Measurements from ENCODE around the gene MFSD6L.

Gene MFSD6L

DNA sequence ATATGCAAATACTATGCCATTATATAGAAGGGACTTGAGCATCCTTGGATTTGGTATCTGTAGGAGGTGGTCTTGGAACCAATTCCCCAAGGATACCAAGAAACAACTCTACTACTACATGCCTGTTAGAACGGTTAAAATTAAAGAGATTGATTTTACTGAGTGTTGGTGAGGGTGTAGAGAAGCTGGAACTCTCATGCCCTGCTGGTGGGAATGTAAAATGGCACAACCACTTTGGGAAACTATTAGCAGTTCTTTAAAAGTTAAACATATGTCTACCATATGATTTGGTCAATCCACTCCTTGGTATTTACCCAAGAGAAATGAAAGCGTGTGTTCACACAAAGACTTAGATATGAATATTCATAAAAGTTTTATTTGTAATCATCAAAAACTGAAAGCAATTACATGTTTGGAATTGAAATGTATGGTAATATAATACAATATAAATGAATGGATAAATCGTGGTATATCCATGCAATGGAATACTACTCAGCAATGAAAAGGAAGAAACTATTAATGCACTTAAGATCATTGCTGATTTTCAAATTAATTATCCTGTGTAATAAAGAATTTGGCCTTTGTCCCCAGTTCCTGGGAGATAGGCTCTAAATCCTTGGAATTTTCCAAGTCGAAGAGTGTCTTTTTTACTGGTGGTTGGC lies 7.8 kb downstream of the MFSD6L start:
- no peak for DNase-seq

DNA sequence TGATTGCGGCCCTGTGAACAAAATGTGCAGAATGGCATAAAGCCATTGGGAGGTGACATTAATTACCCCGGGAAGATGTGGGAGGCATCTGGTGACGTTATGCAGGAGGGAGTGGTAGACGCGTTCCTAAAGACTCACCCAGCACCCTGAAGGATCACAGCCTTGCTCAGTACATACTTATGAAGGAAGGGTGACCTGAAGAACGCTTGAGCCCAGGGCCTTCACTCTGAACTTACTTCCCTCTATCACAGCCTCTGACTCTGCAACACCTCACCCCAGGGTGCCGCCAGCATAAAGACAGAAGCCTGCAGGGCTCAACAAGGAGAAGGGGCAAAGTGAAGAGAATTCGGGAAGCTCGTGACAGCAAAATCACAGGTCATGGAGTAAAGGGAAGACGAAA lies 9.4 kb downstream of the MFSD6L start:
- DNase-seq, result no peak

- DNase-seq, result no peak
Measured at GRCh38 chr17:8788998-8789397, 10.2 kb downstream of the MFSD6L start.

DNA sequence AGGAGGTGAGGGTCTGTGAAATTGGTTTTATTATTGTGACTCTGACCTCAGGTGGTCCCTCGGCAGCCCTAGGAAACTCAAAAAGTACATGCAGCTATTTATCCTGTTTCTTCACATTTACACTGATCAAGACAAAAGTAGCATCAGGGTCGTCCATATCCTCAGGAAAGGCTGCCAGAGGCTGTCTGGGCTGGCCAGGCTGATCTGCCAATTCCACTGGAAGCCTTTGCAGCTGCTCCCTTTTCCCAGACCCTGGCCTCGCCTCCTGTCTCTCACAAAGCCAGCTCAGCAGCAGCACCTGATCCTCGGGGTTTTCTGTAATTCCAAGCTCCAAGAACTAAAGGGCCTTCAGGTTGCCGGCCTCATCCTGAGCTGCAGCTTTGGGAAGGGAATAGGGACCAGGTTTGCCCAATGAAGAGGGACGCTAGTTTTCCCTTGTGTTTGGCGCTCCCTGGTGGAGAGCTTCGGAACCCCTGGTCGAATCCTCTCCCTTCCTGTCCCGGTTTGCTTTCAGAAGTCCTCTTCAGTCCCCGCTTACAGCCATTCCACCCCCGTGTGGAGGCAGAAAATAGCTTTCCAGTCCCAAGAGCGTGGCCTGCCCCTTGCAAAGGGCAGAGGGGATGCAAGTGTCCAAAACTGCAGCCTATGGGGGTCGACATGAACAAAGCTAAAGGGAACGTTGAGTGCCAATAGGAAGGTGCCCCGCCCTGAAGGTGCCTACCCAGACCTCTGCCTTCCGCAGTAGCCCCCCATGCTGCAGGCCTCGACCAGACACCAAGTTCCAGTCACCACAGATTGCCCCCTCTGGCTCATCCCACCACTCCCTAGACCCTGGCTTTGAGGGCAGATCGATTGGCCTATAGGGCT lies 13.4 kb downstream of the MFSD6L start:
- peak; percentile 35 for DNase-seq

DNA sequence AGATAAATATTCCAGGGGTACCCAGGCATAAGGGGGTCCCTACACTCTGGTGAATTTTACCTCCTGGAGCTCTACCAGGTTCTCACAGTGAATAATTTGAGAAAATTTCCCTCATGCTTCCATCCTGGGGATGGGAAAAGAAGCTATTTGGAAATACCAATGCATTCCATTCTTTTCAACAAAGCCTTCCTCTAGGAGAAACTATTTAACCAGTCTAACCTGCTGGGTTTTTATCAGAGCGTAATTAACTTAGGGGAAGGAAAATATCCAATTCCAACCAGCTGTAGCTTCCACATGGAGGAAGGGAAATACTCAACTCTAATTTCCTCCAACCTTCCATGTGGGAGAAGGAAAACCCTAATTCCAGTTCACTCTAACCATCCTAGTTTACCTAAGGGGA lies 17.0 kb downstream of the MFSD6L start:
- no peak for DNase-seq

DNA sequence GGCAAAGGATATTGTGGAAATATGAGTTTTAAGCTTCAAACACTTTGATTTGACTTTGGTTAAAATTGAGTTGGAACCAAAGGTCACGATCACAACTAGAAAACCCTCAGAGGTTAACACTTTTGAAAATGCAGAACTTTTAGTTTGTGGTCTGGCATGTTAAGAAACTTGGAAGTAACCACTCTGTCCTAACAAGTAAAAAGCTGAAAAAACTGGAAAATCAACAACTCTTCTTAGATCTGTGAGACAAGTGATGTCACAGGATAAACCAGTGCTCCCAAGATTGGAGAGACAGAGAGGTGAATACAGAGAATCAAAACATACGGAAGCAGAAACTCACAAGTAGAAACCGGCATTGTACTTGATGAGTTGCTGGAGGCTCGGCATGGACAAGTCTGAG lies 17.4 kb downstream of the MFSD6L start:
- no peak for DNase-seq

DNA sequence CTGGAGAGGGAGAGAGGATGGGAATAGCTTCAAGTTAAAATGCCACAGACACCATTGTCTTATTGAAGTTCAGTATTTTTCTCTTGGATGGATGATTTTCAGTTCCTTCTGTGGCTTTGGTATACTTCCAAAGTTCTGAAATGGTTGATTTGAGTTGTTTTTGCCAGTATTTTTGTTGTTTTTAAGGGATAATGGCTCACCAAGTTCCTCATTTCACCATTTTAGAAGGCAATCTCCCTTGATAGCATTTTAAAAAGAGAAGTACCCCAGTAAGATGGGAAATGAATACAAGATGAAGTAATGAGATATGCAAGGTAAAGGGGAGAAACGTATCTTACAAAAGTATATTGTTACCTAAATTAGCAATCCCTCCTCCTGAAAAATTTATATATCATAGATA lies 22.3 kb downstream of the MFSD6L start:
- no peak for DNase-seq

GRCh38 chr17:8776248-8776647 lies 22.9 kb downstream of the MFSD6L start:
- no peak for DNase-seq

GRCh38 chr17:8766731-8767130 lies 32.4 kb downstream of the MFSD6L start:
- no peak for DNase-seq

GRCh38 chr17:8762012-8762411 lies 37.2 kb downstream of the MFSD6L start:
- DNase-seq, result no peak

GRCh38 chr17:8758137-8758596 lies 41.0 kb downstream of the MFSD6L start, which contains the start of gene SPDYE4:
Gene SPDYE4 (minus strand): TSS chr17:8758546. CDS start chr17:8758382, 164 bp downstream.
- DNase-seq, result no peak

DNA sequence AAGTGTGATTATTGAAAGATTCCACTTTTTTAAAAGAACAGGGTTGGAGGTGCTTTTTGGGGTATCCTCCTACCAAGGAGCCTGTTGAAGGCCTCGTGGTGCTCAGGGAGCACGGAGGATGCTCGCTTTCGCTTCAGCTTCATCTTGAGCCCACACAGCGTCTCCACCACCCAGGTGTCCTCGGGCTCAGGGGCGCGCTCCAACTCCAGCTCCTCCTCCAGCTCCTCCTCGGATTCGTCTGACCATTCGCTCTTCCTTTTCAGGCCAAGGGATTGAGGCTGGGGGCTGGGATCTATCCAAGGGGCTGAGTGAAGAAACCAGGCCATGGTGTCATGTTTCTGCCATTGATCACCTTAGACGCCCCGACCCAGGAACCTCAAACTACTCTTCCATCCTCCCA lies 42.0 kb downstream of the MFSD6L start:
- no peak for DNase-seq

DNA sequence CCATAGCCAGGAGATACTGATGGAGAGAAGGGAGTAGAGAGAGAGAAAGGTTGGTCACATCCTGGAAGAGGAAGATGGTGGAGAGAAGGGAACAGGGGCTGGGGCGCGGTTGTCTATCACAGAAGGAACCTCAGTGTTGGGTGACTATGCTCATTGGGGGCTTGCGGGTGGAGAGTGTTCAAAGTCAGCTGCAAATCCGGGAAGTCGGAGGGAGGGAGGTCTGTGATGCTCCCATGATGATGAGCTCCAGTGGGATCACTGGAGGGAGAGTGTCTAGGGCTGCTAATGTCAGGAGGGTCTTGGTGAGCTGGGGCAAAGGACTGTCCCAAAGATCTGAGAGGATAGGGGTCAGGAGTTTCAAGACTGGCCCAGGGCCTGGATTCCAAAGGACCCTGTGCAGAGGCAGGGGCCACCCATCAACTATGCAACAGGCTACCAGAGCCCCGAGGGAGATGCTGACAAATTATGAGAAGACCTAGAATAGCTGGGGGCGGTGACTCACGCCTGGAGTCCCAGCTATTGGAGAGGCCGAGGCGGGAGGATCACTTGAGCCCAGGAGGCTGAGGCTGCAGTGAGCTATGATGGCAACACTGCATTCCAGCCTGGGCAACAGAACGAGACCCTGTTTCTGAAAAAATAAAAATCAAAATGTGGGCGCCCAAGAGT lies 43.4 kb downstream of the MFSD6L start:
- DNase-seq, result no peak

GRCh38 chr17:8754890-8755289 lies 44.3 kb downstream of the MFSD6L start:
- no peak for DNase-seq

DNA sequence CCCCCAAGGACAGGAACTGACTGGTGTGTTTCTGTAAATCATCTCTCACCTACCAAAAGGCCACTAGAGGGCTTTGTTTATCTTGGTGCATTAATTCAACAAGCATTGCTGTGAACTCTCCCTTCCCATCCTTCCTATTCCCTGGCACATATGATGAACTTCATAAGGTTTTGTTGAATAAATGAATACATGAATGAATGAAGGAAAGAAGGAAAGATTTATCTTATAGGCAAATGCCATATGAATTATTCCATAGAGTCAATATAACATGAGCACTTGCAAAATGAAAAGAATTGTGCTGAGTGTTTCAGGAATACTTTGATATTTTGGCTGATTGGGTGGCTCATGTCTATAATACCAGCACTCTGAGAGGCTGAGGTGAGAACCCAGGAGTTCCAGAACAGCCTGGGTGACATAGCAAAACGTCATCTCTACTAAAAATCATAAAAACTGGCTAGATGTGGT lies 45.2 kb downstream of the MFSD6L start:
- DNase-seq, result no peak

DNA sequence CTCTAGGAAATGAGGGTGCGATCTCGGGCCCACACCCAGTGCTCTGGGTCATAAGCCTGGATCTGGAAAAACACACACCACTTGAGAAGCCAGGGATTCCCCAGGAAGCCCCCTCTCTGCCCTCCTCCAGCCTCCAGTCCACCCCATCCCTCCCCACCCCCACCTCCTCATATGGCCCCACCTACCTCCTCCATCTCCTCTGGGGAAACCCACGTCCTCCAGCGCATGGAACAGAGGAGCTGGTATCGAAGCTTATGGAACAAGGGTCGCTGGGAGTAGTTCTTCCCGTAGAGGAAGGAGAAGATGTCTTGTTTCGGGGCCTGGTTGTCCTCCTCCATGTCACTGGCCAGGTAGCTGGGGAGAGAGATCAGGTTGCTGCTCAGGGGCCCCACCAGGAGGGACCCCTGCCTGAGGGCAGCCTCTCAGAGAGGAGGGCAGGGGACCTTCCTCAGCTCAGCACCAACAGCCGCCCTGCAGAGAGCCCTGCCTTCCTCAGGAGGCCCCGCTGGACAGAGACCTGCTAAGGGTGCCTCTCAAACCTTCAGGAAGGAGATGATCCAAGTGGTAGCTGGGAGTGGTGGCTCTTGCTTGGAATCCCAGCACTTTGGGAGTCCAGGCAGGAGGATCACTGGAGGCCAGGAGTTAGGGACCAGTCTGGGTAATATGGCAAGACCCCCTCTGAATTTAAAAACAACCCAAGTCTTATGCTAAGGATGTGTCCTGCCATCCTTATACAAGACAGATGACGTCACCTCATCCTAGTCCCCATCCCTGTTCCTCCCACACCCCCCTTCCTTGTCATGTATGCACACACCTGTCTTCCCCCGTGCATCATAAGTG lies 45.8 kb downstream of the MFSD6L start:
- no peak for DNase-seq

DNA sequence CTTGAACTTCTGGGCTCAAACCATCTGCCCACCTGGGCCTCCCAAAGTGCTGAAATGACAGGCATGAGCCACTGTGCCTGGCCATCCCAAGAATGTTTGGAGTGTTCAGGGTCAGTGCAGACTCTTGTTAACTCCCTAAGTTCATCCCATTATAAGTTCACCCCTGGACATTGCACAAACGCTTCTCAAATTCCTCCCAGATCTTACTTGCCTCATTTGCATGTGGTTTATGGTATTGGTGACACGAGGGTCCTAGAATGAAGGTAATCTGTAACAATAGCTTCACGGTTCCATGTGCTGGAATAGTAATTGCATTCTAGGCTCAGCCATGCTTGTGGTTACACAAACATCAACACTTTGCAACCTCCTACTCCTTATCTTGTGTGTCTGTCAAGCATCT lies 49.5 kb downstream of the MFSD6L start:
- no peak for DNase-seq

- DNase-seq, result no peak
Measured at GRCh38 chr17:8747742-8748141, 51.4 kb downstream of the MFSD6L start.

Measured in stimulated activated naive CD4-positive, alpha-beta T cell treated with Interleukin-2 at 50 U/mL for 16 hours (primary cell).